ENCODE data around the gene CPSF3.
A peak's percentile ranks its signal among the peaks of the same experiment; 100 is the strongest.

Gene CPSF3

GRCh38 chr2:9473308-9473984 lies 50.0 kb downstream of the CPSF3 start:
- Histone ChIP-seq H3K79me2 (ENCODE audit: control insufficient read depth, insufficient read depth, low read length, poor library complexity) (no peaks in the 10 kb centered on the region), H3K36me3 (ENCODE audit: control insufficient read depth in 1 of 2, insufficient read depth in 2 of 2, low read length in 2 of 2) (peaks cover 28 to 32% of the 10 kb centered on the region in 2 experiments), H2BK12ac (ENCODE audit: low read length) (no peak overlapping the region), H3K4ac (ENCODE audit: low read depth, low read length) (no peak overlapping the region), H3K14ac (ENCODE audit: low read length) (no peak overlapping the region), H4K8ac (ENCODE audit: low read depth, low read length) (no peak overlapping the region), H2AK5ac (ENCODE audit: low read length) (no peak overlapping the region), H4K91ac (ENCODE audit: low read depth, low read length) (no peak overlapping the region), H3K23ac (ENCODE audit: low read length) (no peak overlapping the region), H3K79me1 (ENCODE audit: low read length) (no peaks in the 10 kb centered on the region), H3K9me3 (ENCODE audit: insufficient read depth, low read depth, low read length) (peaks cover 3% of the 10 kb centered on the region), H4K12ac (ENCODE audit: low read depth, low read length) (no peak overlapping the region), H3K4me2 (ENCODE audit: low read length) (peak overlapping the region; percentile 64), H2AFZ (ENCODE audit: insufficient read depth, low read length, poor library complexity) (no peak overlapping the region), H3K18ac (ENCODE audit: low read length) (no peak overlapping the region), H3K27me3 (ENCODE audit: insufficient read depth, low read length) (no peaks in the 10 kb centered on the region), H3K4me3 (ENCODE audit: low read depth, low read length) (no peak overlapping the region), H2BK5ac (ENCODE audit: low read depth, low read length, poor library complexity) (no peak overlapping the region), H3K27ac (ENCODE audit: low read depth, low read length) (no peak overlapping the region), H2BK120ac (ENCODE audit: insufficient read depth, low read length, poor library complexity) (no peak overlapping the region), H3K9ac (ENCODE audit: low read length) (no peak overlapping the region), H3K4me1 (ENCODE audit: control insufficient read depth in 1 of 2, insufficient read depth in 2 of 2, low read length in 2 of 2) (no peaks in the 10 kb centered on the region)
- WGBS (ENCODE audit: extremely low coverage, insufficient coverage, insufficient read length): no CpG with 5 or more reads among the region's 24 CpGs
- DNase-seq: peak; percentile 40 to 58

- H3K4me3 ChIP-seq (ENCODE audit: low read depth, low read length): peak overlapping the region; percentile 73
- H3K27me3 ChIP-seq (ENCODE audit: insufficient read depth, low read length): no peaks in the 10 kb centered on the region
- peaks cover 3% of the 10 kb centered on the region for H3K9me3 ChIP-seq (ENCODE audit: insufficient read depth, low read depth, low read length)
- H2AFZ ChIP-seq (ENCODE audit: insufficient read depth, low read length, poor library complexity): peak overlapping the region; percentile 18
- no peak overlapping the region for H3K4ac ChIP-seq (ENCODE audit: low read depth, low read length)
- no peak overlapping the region for H4K12ac ChIP-seq (ENCODE audit: low read depth, low read length)
- no peaks in the 10 kb centered on the region for H3K79me2 ChIP-seq (ENCODE audit: control insufficient read depth, insufficient read depth, low read length, poor library complexity)
- no peak overlapping the region for H2BK5ac ChIP-seq (ENCODE audit: low read depth, low read length, poor library complexity)
- no CpG with 5 or more reads among the region's 39 CpGs for WGBS (ENCODE audit: extremely low coverage, insufficient coverage, insufficient read length)
- peak overlapping the region; percentile 3 for H4K8ac ChIP-seq (ENCODE audit: low read depth, low read length)
- H3K36me3 ChIP-seq (ENCODE audit: control insufficient read depth in 1 of 2, insufficient read depth in 2 of 2, low read length in 2 of 2): peaks cover 26 to 30% of the 10 kb centered on the region in 2 experiments
- no peak overlapping the region for H3K27ac ChIP-seq (ENCODE audit: low read depth, low read length)
- H2BK12ac ChIP-seq (ENCODE audit: low read length): no peak overlapping the region
- no peak overlapping the region for H3K18ac ChIP-seq (ENCODE audit: low read length)
- H2AK5ac ChIP-seq (ENCODE audit: low read length): no peak overlapping the region
- H2BK120ac ChIP-seq (ENCODE audit: insufficient read depth, low read length, poor library complexity): no peak overlapping the region
- no peak overlapping the region for H3K14ac ChIP-seq (ENCODE audit: low read length)
- H3K79me1 ChIP-seq (ENCODE audit: low read length): no peaks in the 10 kb centered on the region
- no peak overlapping the region for H4K91ac ChIP-seq (ENCODE audit: low read depth, low read length)
- no peaks in the 10 kb centered on the region for H3K4me1 ChIP-seq (ENCODE audit: control insufficient read depth in 1 of 2, insufficient read depth in 2 of 2, low read length in 2 of 2)
- no peak for DNase-seq
- no peak overlapping the region for H3K23ac ChIP-seq (ENCODE audit: low read length)
- H3K4me2 ChIP-seq (ENCODE audit: low read length): peak overlapping the region; percentile 64
- H3K9ac ChIP-seq (ENCODE audit: low read length): peak overlapping the region; percentile 7
These were observed 50.5 kb downstream of the CPSF3 start for GRCh38 chr2:9473985-9474360.

GRCh38 chr2:9474361-9475057 lies 51.1 kb downstream of the CPSF3 start, which contains the start of gene IAH1:
TSS of gene IAH1 (plus strand) at chr2:9474551. CDS start at chr2:9474567, 16 bp downstream.
- peak within 1 kb of the TSS; percentile 3 for H4K8ac ChIP-seq (ENCODE audit: low read depth, low read length)
- H2BK120ac ChIP-seq (ENCODE audit: insufficient read depth, low read length, poor library complexity): no peak within 1 kb of the TSS
- peak within 1 kb of the TSS; percentile 18 for H2AFZ ChIP-seq (ENCODE audit: insufficient read depth, low read length, poor library complexity)
- H3K4me2 ChIP-seq (ENCODE audit: low read length): peak within 1 kb of the TSS; percentile 64
- H3K4me1 ChIP-seq (ENCODE audit: control insufficient read depth in 1 of 2, insufficient read depth in 2 of 2, low read length in 2 of 2): no peaks in the 10 kb centered on the region
- no peak within 1 kb of the TSS for H3K18ac ChIP-seq (ENCODE audit: low read length)
- no peaks in the 10 kb centered on the region for H3K79me2 ChIP-seq (ENCODE audit: control insufficient read depth, insufficient read depth, low read length, poor library complexity)
- peak within 1 kb of the TSS; percentile 44 for H3K9ac ChIP-seq (ENCODE audit: low read length)
- H3K36me3 ChIP-seq (ENCODE audit: control insufficient read depth in 1 of 2, insufficient read depth in 2 of 2, low read length in 2 of 2): peaks cover 21 to 25% of the 10 kb centered on the region in 2 experiments
- H2AK5ac ChIP-seq (ENCODE audit: low read length): no peak within 1 kb of the TSS
- no peaks in the 10 kb centered on the region for H3K79me1 ChIP-seq (ENCODE audit: low read length)
- H4K91ac ChIP-seq (ENCODE audit: low read depth, low read length): no peak within 1 kb of the TSS
- H2BK5ac ChIP-seq (ENCODE audit: low read depth, low read length, poor library complexity): no peak within 1 kb of the TSS
- H3K4me3 ChIP-seq (ENCODE audit: low read depth, low read length): peak within 1 kb of the TSS; percentile 73
- no peak within 1 kb of the TSS for H2BK12ac ChIP-seq (ENCODE audit: low read length)
- no CpG with 5 or more reads among the region's 91 CpGs for WGBS (ENCODE audit: extremely low coverage, insufficient coverage, insufficient read length)
- no peaks in the 10 kb centered on the region for H3K27me3 ChIP-seq (ENCODE audit: insufficient read depth, low read length)
- H3K9me3 ChIP-seq (ENCODE audit: insufficient read depth, low read depth, low read length): peaks cover 3% of the 10 kb centered on the region
- no peak within 1 kb of the TSS for H3K14ac ChIP-seq (ENCODE audit: low read length)
- no peak within 1 kb of the TSS for H3K4ac ChIP-seq (ENCODE audit: low read depth, low read length)
- no peak within 1 kb of the TSS for H3K23ac ChIP-seq (ENCODE audit: low read length)
- H4K12ac ChIP-seq (ENCODE audit: low read depth, low read length): peak within 1 kb of the TSS; percentile 64
- H3K27ac ChIP-seq (ENCODE audit: low read depth, low read length): no peak within 1 kb of the TSS
- peak; percentile 12 to 59 for DNase-seq

GRCh38 chr2:9477914-9478313 lies 54.5 kb downstream of the CPSF3 start:
- Histone ChIP-seq H3K23ac (ENCODE audit: low read length) (no peak overlapping the region), H2AK5ac (ENCODE audit: low read length) (no peak overlapping the region), H2AFZ (ENCODE audit: insufficient read depth, low read length, poor library complexity) (no peak overlapping the region), H3K4me2 (ENCODE audit: low read length) (no peak overlapping the region), H4K8ac (ENCODE audit: low read depth, low read length) (no peak overlapping the region), H3K79me1 (ENCODE audit: low read length) (no peaks in the 10 kb centered on the region), H3K36me3 (ENCODE audit: control insufficient read depth in 1 of 2, insufficient read depth in 2 of 2, low read length in 2 of 2) (peaks cover 21 to 22% of the 10 kb centered on the region in 2 experiments), H3K27me3 (ENCODE audit: insufficient read depth, low read length) (no peaks in the 10 kb centered on the region), H3K9me3 (ENCODE audit: insufficient read depth, low read depth, low read length) (peaks cover 3% of the 10 kb centered on the region), H3K9ac (ENCODE audit: low read length) (no peak overlapping the region), H3K18ac (ENCODE audit: low read length) (no peak overlapping the region), H3K27ac (ENCODE audit: low read depth, low read length) (no peak overlapping the region), H3K4me1 (ENCODE audit: control insufficient read depth in 1 of 2, insufficient read depth in 2 of 2, low read length in 2 of 2) (no peaks in the 10 kb centered on the region), H3K79me2 (ENCODE audit: control insufficient read depth, insufficient read depth, low read length, poor library complexity) (no peaks in the 10 kb centered on the region), H3K4ac (ENCODE audit: low read depth, low read length) (no peak overlapping the region), H3K4me3 (ENCODE audit: low read depth, low read length) (no peak overlapping the region), H2BK12ac (ENCODE audit: low read length) (no peak overlapping the region), H2BK120ac (ENCODE audit: insufficient read depth, low read length, poor library complexity) (no peak overlapping the region), H4K91ac (ENCODE audit: low read depth, low read length) (no peak overlapping the region), H2BK5ac (ENCODE audit: low read depth, low read length, poor library complexity) (no peak overlapping the region), H4K12ac (ENCODE audit: low read depth, low read length) (no peak overlapping the region), H3K14ac (ENCODE audit: low read length) (no peak overlapping the region)
- DNase-seq: no peak
- WGBS (ENCODE audit: extremely low coverage, insufficient coverage, insufficient read length): no CpG with 5 or more reads among the region's 7 CpGs

Data from trophoblast cell (in vitro differentiated cells and primary cell).